Karpas-422 (cell line): ENCODE results near the gene GGA1. TPM values are rescaled to one million over a fixed set of nuclear protein-coding genes. Genes with fewer than 3 reads are reported as not detected.
A peak's percentile ranks its signal among the peaks of the same experiment; 100 is the strongest.

Experiments used
- DNase-seq: peaks from one replicate; pipeline ENCODE4 v3.0.0-alpha.2; 2015
- H2AFZ ChIP-seq: fragments of 200-600 bp; sonication (generic); 2 replicates; pipeline ENCODE4 v1.6.1; 2014; ENCODE audit warnings: antibody characterized with exemption, low read length, mixed read lengths
- H3K27ac ChIP-seq: fragments of 200-600 bp; sonication (generic); 2 replicates; pipeline ENCODE4 v1.5.1; 2014; ENCODE audit warnings: mild to moderate bottlenecking, low read length, moderate library complexity
- H3K27me3 ChIP-seq: fragments of 200-600 bp; sonication (generic); 2 replicates; pipeline ENCODE4 v1.6.1; 2014; ENCODE audit warnings: low read length, mixed read lengths
- H3K36me3 ChIP-seq: fragments of 200-600 bp; sonication (generic); 2 replicates; pipeline ENCODE4 v1.6.1; 2014; ENCODE audit warnings: low read length, mixed read lengths; ENCODE audit not compliant: insufficient read depth
- H3K4me1 ChIP-seq: fragments of 200-600 bp; sonication (generic); 2 replicates; pipeline ENCODE4 v1.6.1; 2014; ENCODE audit warnings: mild to moderate bottlenecking, low read length, mixed read lengths
- H3K4me2 ChIP-seq: fragments of 200-600 bp; sonication (generic); 2 replicates; pipeline ENCODE4 v1.6.1; 2014; ENCODE audit warnings: low read length, low read depth, mild to moderate bottlenecking; ENCODE audit not compliant: poor library complexity, severe bottlenecking
- H3K4me3 ChIP-seq: fragments of 200-600 bp; sonication (generic); 2 replicates; pipeline ENCODE4 v1.5.1; 2014; ENCODE audit warnings: mild to moderate bottlenecking, antibody characterized with exemption, low read length, mixed read lengths
- H3K79me2 ChIP-seq: fragments of 200-600 bp; sonication (generic); 2 replicates; pipeline ENCODE4 v1.6.1; 2014; ENCODE audit warnings: mild to moderate bottlenecking, low read length, mixed read lengths
- H3K9ac ChIP-seq: fragments of 200-600 bp; sonication (generic); 2 replicates; pipeline ENCODE4 v1.6.0; 2014; ENCODE audit warnings: low read length
- H3K9me2 ChIP-seq: fragments of 200-600 bp; sonication (generic), shearing (Covaris generic); replicated peaks from 2 replicates; pipeline ENCODE4 v1.6.0; 2014; ENCODE audit warnings: mild to moderate bottlenecking, low read length, moderate library complexity; ENCODE audit not compliant: insufficient read depth
- H3K9me3 ChIP-seq: fragments of 300-700, 200-600 bp; sonication (generic); 2 replicates; pipeline ENCODE4 v1.6.1; 2014; ENCODE audit warnings: low read length, mixed read lengths
- H4K20me1 ChIP-seq: fragments of 200-600 bp; sonication (generic); 2 replicates; pipeline ENCODE4 v1.6.1; 2014; ENCODE audit warnings: mild to moderate bottlenecking, antibody characterized with exemption, low read length, low read depth; ENCODE audit not compliant: insufficient read depth
- total RNA-seq: library from RNA; depleted of rRNA; stranded (reverse); fragments of >200 nt; shearing (Covaris generic); gene quantifications from 2 replicates; pipeline ENCODE4 v1.2.3, GENCODE V29; 2014; ENCODE audit warnings: low replicate concordance

Gene GGA1
- total RNA-seq, 1 experiment from 2014 or later, result 64.3 TPM

GRCh38 chr22:37639771-37640590 lies 31.3 kb downstream of the GGA1 start:
- Histone ChIP-seq H3K79me2 (peaks cover 17% of the 10 kb centered on the region), H3K9me3 (no peaks in the 10 kb centered on the region), H3K4me3 (peak overlapping the region; percentile 96), H3K27me3 (no peaks in the 10 kb centered on the region), H3K27ac (peak overlapping the region; percentile 89), H3K4me1 (peaks cover 36% of the 10 kb centered on the region), H4K20me1 (no peaks in the 10 kb centered on the region), H3K4me2 (peak overlapping the region; percentile 100), H3K36me3 (peaks cover 12% of the 10 kb centered on the region), H3K9ac (peak overlapping the region; percentile 99), H3K9me2 (no peaks in the 10 kb centered on the region), H2AFZ (no peak overlapping the region)
- peak; percentile 75 for DNase-seq

- peaks cover 16% of the 10 kb centered on the region for H3K36me3 ChIP-seq
- peaks cover 36% of the 10 kb centered on the region for H3K4me1 ChIP-seq
- no peaks in the 10 kb centered on the region for H3K9me2 ChIP-seq
- no peak overlapping the region for H2AFZ ChIP-seq
- H3K9me3 ChIP-seq, result no peaks in the 10 kb centered on the region
- no peak for DNase-seq
- peak overlapping the region; percentile 100 for H3K4me2 ChIP-seq
- no peaks in the 10 kb centered on the region for H4K20me1 ChIP-seq
- peaks cover 17% of the 10 kb centered on the region for H3K79me2 ChIP-seq
- H3K9ac ChIP-seq, result peak overlapping the region; percentile 99
- H3K4me3 ChIP-seq, result peak overlapping the region; percentile 96
- no peaks in the 10 kb centered on the region for H3K27me3 ChIP-seq
- peak overlapping the region; percentile 89 for H3K27ac ChIP-seq
Measured at GRCh38 chr22:37640591-37641560, 32.2 kb downstream of the GGA1 start.

GRCh38 chr22:37641561-37641949 lies 32.9 kb downstream of the GGA1 start:
- Histone ChIP-seq H3K4me2 (peak overlapping the region; percentile 100), H3K36me3 (peaks cover 16% of the 10 kb centered on the region), H3K9me2 (no peaks in the 10 kb centered on the region), H3K9me3 (no peaks in the 10 kb centered on the region), H3K79me2 (peaks cover 17% of the 10 kb centered on the region), H3K27me3 (no peaks in the 10 kb centered on the region), H3K4me3 (peak overlapping the region; percentile 96; the same call in 1 of the 2 replicates), H3K9ac (no peak overlapping the region), H3K27ac (peak overlapping the region; percentile 89; the same call in 1 of the 2 replicates), H4K20me1 (no peaks in the 10 kb centered on the region), H3K4me1 (peaks cover 32% of the 10 kb centered on the region), H2AFZ (no peak overlapping the region)
- DNase-seq, result no peak

GRCh38 chr22:37643225-37643847 lies 34.7 kb downstream of the GGA1 start:
- Histone ChIP-seq H2AFZ (no peak overlapping the region), H3K27me3 (no peaks in the 10 kb centered on the region), H3K4me3 (no peak overlapping the region), H3K36me3 (peaks cover 21% of the 10 kb centered on the region), H3K4me2 (no peak overlapping the region), H3K79me2 (peaks cover 17% of the 10 kb centered on the region), H3K9me2 (no peaks in the 10 kb centered on the region), H3K4me1 (peaks cover 24% of the 10 kb centered on the region), H3K9ac (peak overlapping the region; percentile 37; the same call in 1 of the 2 replicates), H3K27ac (no peak overlapping the region), H3K9me3 (no peaks in the 10 kb centered on the region), H4K20me1 (no peaks in the 10 kb centered on the region)
- DNase-seq, result peak; percentile 95

GRCh38 chr22:37647317-37647716 lies 38.7 kb downstream of the GGA1 start:
- H3K27me3 ChIP-seq, result no peaks in the 10 kb centered on the region
- no peak overlapping the region for H3K4me3 ChIP-seq
- H3K9me2 ChIP-seq, result no peaks in the 10 kb centered on the region
- no peak overlapping the region for H3K9ac ChIP-seq
- no peak overlapping the region for H3K4me2 ChIP-seq
- peaks cover 5% of the 10 kb centered on the region; the same call in 1 of the 2 replicates for H3K79me2 ChIP-seq
- peaks cover 39% of the 10 kb centered on the region for H3K36me3 ChIP-seq
- H4K20me1 ChIP-seq, result no peaks in the 10 kb centered on the region
- no peak for DNase-seq
- H2AFZ ChIP-seq, result no peak overlapping the region
- H3K27ac ChIP-seq, result no peak overlapping the region
- H3K9me3 ChIP-seq, result no peaks in the 10 kb centered on the region
- peaks cover 4% of the 10 kb centered on the region for H3K4me1 ChIP-seq

GRCh38 chr22:37647928-37648327 lies 39.3 kb downstream of the GGA1 start:
- no peak overlapping the region for H3K9ac ChIP-seq
- H3K27ac ChIP-seq, result no peak overlapping the region
- no peak overlapping the region for H3K4me3 ChIP-seq
- H3K4me1 ChIP-seq, result peaks cover 3% of the 10 kb centered on the region
- DNase-seq, result no peak
- no peaks in the 10 kb centered on the region for H4K20me1 ChIP-seq
- H3K27me3 ChIP-seq, result no peaks in the 10 kb centered on the region
- H3K79me2 ChIP-seq, result peaks cover 5% of the 10 kb centered on the region; the same call in 1 of the 2 replicates
- H3K36me3 ChIP-seq, result peaks cover 39% of the 10 kb centered on the region
- no peak overlapping the region for H2AFZ ChIP-seq
- H3K9me3 ChIP-seq, result no peaks in the 10 kb centered on the region
- H3K4me2 ChIP-seq, result no peak overlapping the region
- no peaks in the 10 kb centered on the region for H3K9me2 ChIP-seq

- no peak overlapping the region for H2AFZ ChIP-seq
- no peak overlapping the region for H3K4me2 ChIP-seq
- no peak for DNase-seq
- no peaks in the 10 kb centered on the region for H4K20me1 ChIP-seq
- H3K9me3 ChIP-seq, result no peaks in the 10 kb centered on the region
- H3K27ac ChIP-seq, result no peak overlapping the region
- H3K4me3 ChIP-seq, result no peak overlapping the region
- peaks cover 24% of the 10 kb centered on the region for H3K36me3 ChIP-seq
- H3K4me1 ChIP-seq, result no peaks in the 10 kb centered on the region
- no peaks in the 10 kb centered on the region for H3K27me3 ChIP-seq
- no peak overlapping the region for H3K9ac ChIP-seq
- H3K9me2 ChIP-seq, result no peaks in the 10 kb centered on the region
- H3K79me2 ChIP-seq, result no peaks in the 10 kb centered on the region; the same call in 1 of the 2 replicates
Measured at GRCh38 chr22:37650463-37651136, 42.0 kb downstream of the GGA1 start.
